ENCODE data around the gene RASGRP4.

GRCh38 chr19:38455031-38455430 lies 29.0 kb upstream of the RASGRP4 start:
- TF ChIP-seq, protein P1, sequence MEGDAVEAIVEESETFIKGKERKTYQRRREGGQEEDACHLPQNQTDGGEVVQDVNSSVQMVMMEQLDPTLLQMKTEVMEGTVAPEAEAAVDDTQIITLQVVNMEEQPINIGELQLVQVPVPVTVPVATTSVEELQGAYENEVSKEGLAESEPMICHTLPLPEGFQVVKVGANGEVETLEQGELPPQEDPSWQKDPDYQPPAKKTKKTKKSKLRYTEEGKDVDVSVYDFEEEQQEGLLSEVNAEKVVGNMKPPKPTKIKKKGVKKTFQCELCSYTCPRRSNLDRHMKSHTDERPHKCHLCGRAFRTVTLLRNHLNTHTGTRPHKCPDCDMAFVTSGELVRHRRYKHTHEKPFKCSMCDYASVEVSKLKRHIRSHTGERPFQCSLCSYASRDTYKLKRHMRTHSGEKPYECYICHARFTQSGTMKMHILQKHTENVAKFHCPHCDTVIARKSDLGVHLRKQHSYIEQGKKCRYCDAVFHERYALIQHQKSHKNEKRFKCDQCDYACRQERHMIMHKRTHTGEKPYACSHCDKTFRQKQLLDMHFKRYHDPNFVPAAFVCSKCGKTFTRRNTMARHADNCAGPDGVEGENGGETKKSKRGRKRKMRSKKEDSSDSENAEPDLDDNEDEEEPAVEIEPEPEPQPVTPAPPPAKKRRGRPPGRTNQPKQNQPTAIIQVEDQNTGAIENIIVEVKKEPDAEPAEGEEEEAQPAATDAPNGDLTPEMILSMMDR (conservative IDR thresholded peaks at IDR 0.05) = no peak
- TF ChIP-seq EZH2 (IDR thresholded peaks at IDR 0.05; ENCODE audit: low read depth) = no peak
